K562 (cell line): Measurements from ENCODE around the gene AK4. TPM values are rescaled to one million over a fixed set of nuclear protein-coding genes. Genes with fewer than 3 reads are reported as not detected.

Source experiments
- CHD2 ChIP-seq: IDR thresholded peaks from 2 replicates; pipeline ENCODE4 v1.6.1; 2011; ENCODE audit warnings: low read depth, low read length
- DPF2 ChIP-seq: fragments of 450-650 bp; IDR thresholded peaks from 2 replicates; pipeline ENCODE4 v1.6.1; 2016
- ZNF75A ChIP-seq: fragments of 450-650 bp; formaldehyde crosslinking; IDR thresholded peaks from 2 replicates; pipeline ENCODE4 v1.4.0; 2020; ENCODE audit warnings: mild to moderate bottlenecking
- polyA plus RNA-seq, 8 experiments: library from polyadenylated mRNA; depleted of rRNA in 4 of 8; stranded (reverse) in 5 of 8; unstranded in 3 of 8; fragments of >200 nt; fragmentation: Nextera tagmentation in 2 of 8; fragmentation: Illumina TruSeq in 1 of 8; extraction: Ambion mirVana in 2 of 8; extraction: Trizol in 1 of 8; gene quantifications; 2 replicates each; pipeline versions ENCODE4 v1.2.1 to v1.2.3, GENCODE V29; 2011 to 2014; ENCODE audit warnings: inconsistent platforms in 1 of 8, missing spikeins in 1 of 8
- small RNA-seq: library from RNA; depleted of rRNA; stranded (forward); fragments of <200 nt; gene quantifications from one replicate; pipeline ENCODE3, GENCODE V24; 2014
- total RNA-seq, 7 experiments: library from RNA; depleted of rRNA in 6 of 7; stranded (reverse); fragments of >200 nt in 6 of 7; fragmentation: Illumina TruSeq in 2 of 7; extraction: Trizol in 2 of 7; gene quantifications; 2 replicates each; pipeline versions ENCODE4 v1.2.1 to v1.2.3, GENCODE V29; 2011 to 2021; ENCODE audit warnings: low replicate concordance in 1 of 7
- TF ChIP-seq, protein P1 (sequence below), 2 experiments: IDR thresholded peaks; 2 replicates each; pipeline ENCODE4 v1.6.1; 2011; ENCODE audit warnings: borderline replicate concordance in 1 of 2, control low read depth in 1 of 2, low read depth in 1 of 2, low read length in 1 of 2, mild to moderate bottlenecking in 1 of 2, mixed read lengths in 1 of 2, moderate library complexity in 1 of 2; ENCODE audit not compliant: insufficient read depth in 1 of 2, insufficient read length in 1 of 2, poor library complexity in 1 of 2, severe bottlenecking in 1 of 2; ENCODE audit errors: extremely low read depth in 1 of 2

Gene AK4
- total and polyA plus RNA-seq, 9 of the 15 experiments (the other 6 are each of a cell fraction or from before 2014, with no cell fraction given) = 10.4 to 96.6 (median 21.5) TPM

- no peak for TF ChIP-seq DPF2
- TF ChIP-seq ZNF75A (CRISPR knock-in tag) = no peak
- TF ChIP-seq, protein P1, sequence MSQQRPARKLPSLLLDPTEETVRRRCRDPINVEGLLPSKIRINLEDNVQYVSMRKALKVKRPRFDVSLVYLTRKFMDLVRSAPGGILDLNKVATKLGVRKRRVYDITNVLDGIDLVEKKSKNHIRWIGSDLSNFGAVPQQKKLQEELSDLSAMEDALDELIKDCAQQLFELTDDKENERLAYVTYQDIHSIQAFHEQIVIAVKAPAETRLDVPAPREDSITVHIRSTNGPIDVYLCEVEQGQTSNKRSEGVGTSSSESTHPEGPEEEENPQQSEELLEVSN (IDR thresholded peaks at IDR 0.05; ENCODE audit: borderline replicate concordance in 1 of 2, extremely low read depth in 1 of 2, insufficient read depth in 1 of 2, insufficient read length in 1 of 2, low read depth in 1 of 2, low read length in 1 of 2, poor library complexity in 1 of 2, severe bottlenecking in 1 of 2) = no peak
- TF ChIP-seq CHD2 = no peak
Observed at GRCh38 chr1:65279070-65279779, 131.2 kb downstream of the AK4 start (continued).

Small RNA genes within 50 kb of the gene (small RNA-seq; reads per million reads assigned to genes)
- not detected for gene RPS29P7

Other genes starting within 250 kb of the AK4 start
- 27.1 and 28.2 TPM in 2 replicates for gene JAK1, start 181.7 kb upstream of the AK4 start, total RNA-seq (2014; rRNA removed)
- 42.5 and 46.8 TPM in 2 replicates for gene JAK1, start 181.7 kb upstream of the AK4 start, total RNA-seq (2014; rRNA removed; fragmentation: Illumina TruSeq; extraction: Trizol)
- gene JAK1, start 181.7 kb upstream of the AK4 start, total RNA-seq (2015; rRNA removed; fragmentation: Illumina TruSeq; extraction: Trizol) = 40.6 and 43.4 TPM in 2 replicates
- gene JAK1, start 181.7 kb upstream of the AK4 start, total RNA-seq (2021) = 43.0 TPM in 2 replicates
- gene JAK1, start 181.7 kb upstream of the AK4 start, polyA plus RNA-seq (2011; rRNA removed) = 32.0 and 43.9 TPM in 2 replicates
- gene JAK1, start 181.7 kb upstream of the AK4 start, polyA plus RNA-seq (2014; fragmentation: Illumina TruSeq; extraction: Trizol) = 37.3 and 44.1 TPM in 2 replicates
- gene JAK1, start 181.7 kb upstream of the AK4 start, polyA plus RNA-seq (2014; fragmentation: Nextera tagmentation; extraction: Ambion mirVana) = 10 to 100 TPM in 1 of 2 experiments, 1 to 10 TPM in 1; 9.7 to 13.0 TPM
- 23.0 and 28.3 TPM in 2 replicates for gene JAK1, start 181.7 kb upstream of the AK4 start, polyA plus RNA-seq (2014; rRNA removed)
- gene DNAJC6, start 161.3 kb downstream of the AK4 start, total RNA-seq (2014; rRNA removed) = 24.3 and 33.1 TPM in 2 replicates
- 41.4 and 43.8 TPM in 2 replicates for gene DNAJC6, start 161.3 kb downstream of the AK4 start, total RNA-seq (2014; rRNA removed; fragmentation: Illumina TruSeq; extraction: Trizol)
- 26.8 and 28.0 TPM in 2 replicates for gene DNAJC6, start 161.3 kb downstream of the AK4 start, total RNA-seq (2015; rRNA removed; fragmentation: Illumina TruSeq; extraction: Trizol)
- gene DNAJC6, start 161.3 kb downstream of the AK4 start, total RNA-seq (2021) = 44.5 and 45.5 TPM in 2 replicates
- 59.4 and 78.7 TPM in 2 replicates for gene DNAJC6, start 161.3 kb downstream of the AK4 start, polyA plus RNA-seq (2011; rRNA removed)
- gene DNAJC6, start 161.3 kb downstream of the AK4 start, polyA plus RNA-seq (2014; fragmentation: Illumina TruSeq; extraction: Trizol) = 44.7 and 49.7 TPM in 2 replicates
- gene DNAJC6, start 161.3 kb downstream of the AK4 start, polyA plus RNA-seq (2014; fragmentation: Nextera tagmentation; extraction: Ambion mirVana) = 1 to 10 TPM; 6.7 to 8.2 TPM
- 24.0 and 28.1 TPM in 2 replicates for gene DNAJC6, start 161.3 kb downstream of the AK4 start, polyA plus RNA-seq (2014; rRNA removed)